Aorta (tissue), 5 donors: Measurements from ENCODE around the gene SLC25A6. TPM values are rescaled to one million over a fixed set of nuclear protein-coding genes. Genes with fewer than 3 reads are reported as not detected.

ENCODE experiments used
- ATAC-seq: fragments of 200-7000 bp; cut with Tn5 transposase; one replicate; pipeline ENCODE4 v1.9.1; 2022; ENCODE audit warnings: moderate library complexity; ENCODE audit not compliant: low FRiP score
- DNase-seq, 2 donors: peaks; one replicate each; pipeline ENCODE4 v3.0.0-alpha.2; 2020
- H3K27ac ChIP-seq, 2 donors: one replicate each; pipeline ENCODE4 v1.5.1; 2013; ENCODE audit warnings: low read length in 2 of 2, mild to moderate bottlenecking in 2 of 2, moderate library complexity in 2 of 2, control low read depth in 1 of 2, inconsistent platforms in 1 of 2, low read depth in 1 of 2
- H3K27me3 ChIP-seq, 2 donors: one replicate each; pipeline ENCODE4 v1.6.1; 2013; ENCODE audit warnings: control low read depth in 1 of 2, low read length in 1 of 2, mild to moderate bottlenecking in 1 of 2, moderate library complexity in 1 of 2; ENCODE audit not compliant: insufficient read depth in 2 of 2, control insufficient read depth in 1 of 2
- H3K36me3 ChIP-seq, 2 donors: one replicate each; pipeline ENCODE4 v1.6.1; 2013; ENCODE audit warnings: control low read depth in 1 of 2, low read length in 1 of 2, mild to moderate bottlenecking in 1 of 2; ENCODE audit not compliant: insufficient read depth in 2 of 2, control insufficient read depth in 1 of 2
- H3K4me1 ChIP-seq, 2 donors: one replicate each; pipeline ENCODE4 v1.6.1; 2013; ENCODE audit warnings: low read length in 2 of 2, control low read depth in 1 of 2, mild to moderate bottlenecking in 1 of 2, moderate library complexity in 1 of 2; ENCODE audit not compliant: insufficient read depth in 2 of 2, control insufficient read depth in 1 of 2
- H3K4me3 ChIP-seq, 2 donors: one replicate each; pipeline ENCODE4 v1.5.1; 2013; ENCODE audit warnings: low read length in 2 of 2, control low read depth in 1 of 2, mild to moderate bottlenecking in 1 of 2
- H3K9me3 ChIP-seq: one replicate; pipeline ENCODE4 v1.6.1; 2013; ENCODE audit warnings: mild to moderate bottlenecking, low read length; ENCODE audit not compliant: control insufficient read depth
- WGBS, 2 donors: extraction: QIAGEN DNeasy Blood & Tissue Kit; methylation state at CpG; one replicate each; pipeline ENCODE4 v1.1.7; 2013; 5-methylcytosine and 5-hydroxymethylcytosine counted together
- intact Hi-C, 2 donors: fragments of 100-400 bp; cut with DNase I; formaldehyde crosslinking; loops; one replicate each; pipeline versions ENCODE4 v1.14.2 to v1.15.0; 2022
- polyA plus RNA-seq, 2 donors: library from polyadenylated mRNA; stranded (reverse); fragments of 200-250 nt; gene quantifications; one replicate each; pipeline ENCODE4 v1.2.3, GENCODE V29; 2013
- total RNA-seq, 2 donors: library from RNA; stranded (reverse); fragmentation: NEBNext Ultra II Directional; extraction: Animal tissue kit (Norgen Biotek cat#: 25700); gene quantifications; one replicate each; pipeline ENCODE4 v1.2.1, GENCODE V29; 2021
- donor health status: healthy with polysubstance abuse.
- donor health status: Bipolar disorder and iron deficiency.
- donor health status: DM: no; HTN: no; CAD: no.
- donor health status: DM: no; HTN: no; CAD: no.
- donor health status: DM: yes; HTN: yes; CAD: no.

The SLC25A6 gene
- total and polyA plus RNA-seq, 4 donors, result 207 to 348 (median 264) TPM

- peak; percentile 44 to 72 for DNase-seq
- H3K27ac ChIP-seq, result no peak overlapping the region
These were observed 2.5 kb downstream of the SLC25A6 start for GRCh38 chrX:1389181-1389992.

GRCh38 chrX:1388651-1389050, 3.3 kb downstream of the SLC25A6 start:
- Histone ChIP-seq H3K9me3 (no peaks in the 10 kb centered on the region), H3K4me3 (no peak overlapping the region), H3K27me3 (no peaks in the 10 kb centered on the region), H3K27ac (no peak overlapping the region), H3K4me1 (no peaks in the 10 kb centered on the region), H3K36me3 (peaks cover 0 to 20% of the 10 kb centered on the region in 2 donors)
- DNase-seq (peak; percentile 4 to 37), ATAC-seq (no peak)
- intact Hi-C loops, result no loop called here
- 88 to 91% methylated on average over 4 of the region's 4 CpGs for WGBS, 2 donors

More at GRCh38 chrX:1389181-1389992, 2.5 kb downstream of the SLC25A6 start:
- Histone ChIP-seq H3K27me3 (no peaks in the 10 kb centered on the region), H3K9me3 (no peaks in the 10 kb centered on the region), H3K36me3 (peaks cover 0 to 20% of the 10 kb centered on the region in 2 donors), H3K4me3 (no peak overlapping the region), H3K4me1 (no peaks in the 10 kb centered on the region)
- intact Hi-C loops, result no loop called here
- ATAC-seq, result no peak
- WGBS, 2 donors, result 93% methylated on average over 51 of the region's 51 CpGs

GRCh38 chrX:1387141-1387776, 4.7 kb downstream of the SLC25A6 start:
- H3K9me3 ChIP-seq, result no peaks in the 10 kb centered on the region
- ATAC-seq (no peak), DNase-seq (peak; percentile 50 to 80)
- no peak overlapping the region for H3K27ac ChIP-seq
- no peak overlapping the region for H3K4me3 ChIP-seq
- H3K36me3 ChIP-seq, result peaks cover 0 to 20% of the 10 kb centered on the region in 2 donors
- 94 to 95% methylated on average over 43 of the region's 43 CpGs for WGBS, 2 donors
- H3K27me3 ChIP-seq, result no peaks in the 10 kb centered on the region
- intact Hi-C loops, result no loop called here
- no peaks in the 10 kb centered on the region for H3K4me1 ChIP-seq

- DNase-seq (peak; percentile 32 to 72), ATAC-seq (no peak)
- Histone ChIP-seq H3K27ac (no peak overlapping the region), H3K27me3 (no peaks in the 10 kb centered on the region), H3K9me3 (no peaks in the 10 kb centered on the region), H3K36me3 (peaks cover 0 to 20% of the 10 kb centered on the region in 2 donors), H3K4me1 (no peaks in the 10 kb centered on the region), H3K4me3 (no peak overlapping the region)
- intact Hi-C loops, result no loop called here
- WGBS, 2 donors, result 97% methylated on average over 41 of the region's 41 CpGs
These were observed 5.4 kb downstream of the SLC25A6 start for GRCh38 chrX:1386338-1387127.

GRCh38 chrX:1385253-1386223, 6.4 kb downstream of the SLC25A6 start:
- Histone ChIP-seq H3K4me3 (no peak overlapping the region), H3K36me3 (peaks cover 0 to 20% of the 10 kb centered on the region in 2 donors), H3K4me1 (no peaks in the 10 kb centered on the region), H3K27me3 (no peaks in the 10 kb centered on the region), H3K9me3 (no peaks in the 10 kb centered on the region), H3K27ac (no peak overlapping the region)
- DNase-seq (peak; percentile 43 to 68), ATAC-seq (peak; percentile 24)
- intact Hi-C loops, result no loop called here
- WGBS, 2 donors, result 95 to 97% methylated on average over 36 of the region's 36 CpGs

GRCh38 chrX:1384658-1385252, 7.2 kb downstream of the SLC25A6 start:
- 95 to 98% methylated on average over 18 of the region's 18 CpGs for WGBS, 2 donors
- Histone ChIP-seq H3K27me3 (no peaks in the 10 kb centered on the region), H3K27ac (no peak overlapping the region), H3K4me3 (no peak overlapping the region), H3K9me3 (no peaks in the 10 kb centered on the region), H3K4me1 (no peaks in the 10 kb centered on the region), H3K36me3 (peaks cover 0 to 20% of the 10 kb centered on the region in 2 donors)
- DNase-seq (peak; percentile 33 to 71), ATAC-seq (peak; percentile 8)
- intact Hi-C loops, result no loop called here

- DNase-seq, result peak in 1 of 2 donors; percentile 67
- H3K9me3 ChIP-seq, result no peaks in the 10 kb centered on the region
- no peak overlapping the region for H3K27ac ChIP-seq
- intact Hi-C loops, result no loop called here
- H3K27me3 ChIP-seq, result no peaks in the 10 kb centered on the region
- H3K4me3 ChIP-seq, result no peak overlapping the region
- H3K36me3 ChIP-seq, result peaks cover 0 to 5% of the 10 kb centered on the region in 2 donors
- whole genome bisulfite sequencing, 2 donors, result 57 to 60% methylated on average over 20 of the region's 20 CpGs
- no peak for ATAC-seq
- no peaks in the 10 kb centered on the region for H3K4me1 ChIP-seq
These were observed 11.2 kb downstream of the SLC25A6 start for GRCh38 chrX:1380672-1381233.
